NCI-H748 (cell line): Measurements from ENCODE around the gene IFI6.
"Not testable (repeated sequence)": the region's sequence is repeated elsewhere in the genome, so short reads cannot be mapped to it uniquely, and the experiment has no call there.

ENCODE experiments used
- DNase-seq: peaks from one replicate; lab custom pipeline; 2025; ENCODE audit not compliant: unreplicated experiment; lab: John Stamatoyannopoulos, UW

Gene IFI6

GRCh38 chr1:27652111-27652864, 19.7 kb downstream of the IFI6 start:
- DNase-seq = no peak

GRCh38 chr1:27650539-27651175, 21.3 kb downstream of the IFI6 start:
- DNase-seq = peak; percentile 47

GRCh38 chr1:27650171-27650538, 21.8 kb downstream of the IFI6 start:
- DNase-seq = no peak

- no peak for DNase-seq
Measured at GRCh38 chr1:27649306-27649635, 22.7 kb downstream of the IFI6 start.

- no peak for DNase-seq
Measured at GRCh38 chr1:27648602-27649305, 23.2 kb downstream of the IFI6 start.

- no peak for DNase-seq
Measured at GRCh38 chr1:27647328-27647727, 24.7 kb downstream of the IFI6 start.

GRCh38 chr1:27646676-27647075, 25.3 kb downstream of the IFI6 start:
- no peak for DNase-seq

- DNase-seq = no peak
Measured at GRCh38 chr1:27645071-27645415, 26.9 kb downstream of the IFI6 start.

- no peak for DNase-seq
Measured at GRCh38 chr1:27644369-27645070, 27.5 kb downstream of the IFI6 start.

- peak; percentile 8 for DNase-seq
Measured at GRCh38 chr1:27643600-27644368, 28.2 kb downstream of the IFI6 start.

- not testable (repeated sequence) for DNase-seq
Measured at GRCh38 chr1:27640514-27640913, 31.5 kb downstream of the IFI6 start.

- no peak for DNase-seq
Measured at GRCh38 chr1:27638805-27639204, 33.2 kb downstream of the IFI6 start.

- DNase-seq = no peak
Measured at GRCh38 chr1:27638047-27638734, 33.8 kb downstream of the IFI6 start.

GRCh38 chr1:27635396-27636142, 36.4 kb downstream of the IFI6 start:
- no peak for DNase-seq

GRCh38 chr1:27634985-27635367, 37.0 kb downstream of the IFI6 start, which contains the start of gene FGR:
TSS of gene FGR (minus strand) at chr1:27635185. CDS start at chr1:27623916, 11,269 bp downstream.
- no peak for DNase-seq

GRCh38 chr1:27634177-27634984, 37.6 kb downstream of the IFI6 start:
- DNase-seq = peak; percentile 41

GRCh38 chr1:27633640-27634176, 38.3 kb downstream of the IFI6 start:
- no peak for DNase-seq

- DNase-seq = no peak
Measured at GRCh38 chr1:27633298-27633610, 38.7 kb downstream of the IFI6 start.
